HCT116 (cell line): Measurements from ENCODE around the gene COL19A1. TPM values are rescaled to one million over a fixed set of nuclear protein-coding genes. Genes with fewer than 3 reads are reported as not detected.
"Not testable (repeated sequence)": the region's sequence is repeated elsewhere in the genome, so short reads cannot be mapped to it uniquely, and the experiment has no call there.

Source experiments
- ATAC-seq: fragments of 200-7000 bp; cut with Tn5 transposase; 2 replicates; pipeline ENCODE4 v1.9.1; 2020; ENCODE audit warnings: mild to moderate bottlenecking, moderate library complexity
- BruUV-seq: library from RNA; stranded (reverse); fragments of 400-500 nt; replicated peaks from 2 replicates; lab custom pipeline; 2021; lab: Mats Ljungman, UMichigan
- CTCF ChIA-PET: fragments of 300-600 bp; sonication (Branson Sonifier 250); formaldehyde crosslinking; loops from one replicate; lab custom pipeline; 2021; ENCODE audit warnings: antibody characterized with exemption; lab: Charles Lee
- POLR2A ChIA-PET: fragments of 300-600, 350-600 bp; sonication (Branson Sonifier 250); formaldehyde crosslinking; loops from one replicate; lab custom pipeline; 2021; ENCODE audit warnings: antibody characterized with exemption; lab: Charles Lee
- RAD21 ChIA-PET, 2 experiments: fragments of 300-600 bp; sonication (Branson Sonifier 250); formaldehyde crosslinking; loops; one replicate each; lab custom pipeline; 2023; ENCODE audit warnings: low total read pairs in 2 of 2; ENCODE audit not compliant: uncharacterized antibody in 2 of 2, unreplicated experiment in 2 of 2, low non-redundant PET in 1 of 2; lab: Charles Lee
- DNase-seq: peaks from one replicate; pipeline ENCODE4 v3.0.0-alpha.2; 2010; ENCODE audit warnings: low read depth, low spot score
- H2AFZ ChIP-seq: fragments of 200-600 bp; shearing (Covaris generic), sonication (generic); 2 replicates; pipeline ENCODE4 v1.6.1; 2017; ENCODE audit warnings: low read depth, mixed run types, mixed read lengths, antibody characterized with exemption, low read length; ENCODE audit not compliant: poor library complexity, severe bottlenecking
- H3K27ac ChIP-seq: 2 replicates; pipeline ENCODE4 v1.5.1; 2012; ENCODE audit warnings: low read depth, low read length
- H3K27me3 ChIP-seq: fragments of 200-600 bp; sonication (generic); 2 replicates; pipeline ENCODE4 v1.6.1; 2016; ENCODE audit warnings: mixed run types, low read length, mixed read lengths; ENCODE audit not compliant: insufficient read depth
- H3K36me3 ChIP-seq, 2 experiments: fragments of 200-500 bp in 1 of 2; fragments of 200-600 bp in 1 of 2; sonication (Bioruptor generic) in 1 of 2; sonication (generic) in 1 of 2; 2 replicates each; pipeline versions ENCODE4 v1.5.1 to v1.6.1; 2014 to 2016; ENCODE audit warnings: low read length in 2 of 2, inconsistent platforms in 1 of 2, mixed read lengths in 1 of 2, mixed run types in 1 of 2; ENCODE audit not compliant: insufficient read depth in 2 of 2, control insufficient read depth in 1 of 2
- H3K4me1 ChIP-seq, 2 experiments: fragments of 200-600 bp in 1 of 2; sonication (generic) in 1 of 2; 2 replicates each; pipeline versions ENCODE4 v1.5.1 to v1.6.1; 2012 to 2017; ENCODE audit warnings: low read length in 2 of 2, inconsistent platforms in 1 of 2, mild to moderate bottlenecking in 1 of 2, mixed read lengths in 1 of 2, mixed run types in 1 of 2, moderate library complexity in 1 of 2; ENCODE audit not compliant: insufficient read depth in 2 of 2, control insufficient read depth in 1 of 2
- H3K4me2 ChIP-seq: fragments of 200-600 bp; sonication (generic); 2 replicates; pipeline ENCODE4 v1.6.1; 2017; ENCODE audit warnings: mixed run types, low read length, mixed read lengths
- H3K4me3 ChIP-seq, 2 experiments: fragments of 200-600 bp in 1 of 2; sonication (generic) in 1 of 2; replicated peaks in 1 of 2; 2 replicates each; pipeline ENCODE4 v1.5.1; 2011 to 2016; ENCODE audit warnings: low read length in 2 of 2, control low read depth in 1 of 2, low read depth in 1 of 2, mild to moderate bottlenecking in 1 of 2, mixed read lengths in 1 of 2, mixed run types in 1 of 2
- H3K79me2 ChIP-seq: fragments of 200-600 bp; sonication (generic); 2 replicates; pipeline ENCODE4 v1.6.1; 2017; ENCODE audit warnings: mild to moderate bottlenecking, mixed run types, low read length, moderate library complexity, mixed read lengths; ENCODE audit not compliant: insufficient read depth
- H3K9ac ChIP-seq: fragments of 200-600 bp; sonication (generic); 2 replicates; pipeline ENCODE4 v1.6.1; 2016; ENCODE audit warnings: low read length, mixed read lengths
- H3K9me2 ChIP-seq: fragments of 200-600 bp; sonication (generic), shearing (Covaris generic); 2 replicates; pipeline ENCODE4 v1.6.1; 2017; ENCODE audit warnings: mixed run types, mild to moderate bottlenecking, moderate library complexity; ENCODE audit not compliant: insufficient read depth
- H3K9me3 ChIP-seq, 2 experiments: fragments of 200-500 bp in 1 of 2; fragments of 200-600 bp in 1 of 2; sonication (Bioruptor generic) in 1 of 2; sonication (generic) in 1 of 2; 2 replicates each; pipeline ENCODE4 v1.6.1; 2014 to 2017; ENCODE audit warnings: low read length in 2 of 2, mixed read lengths in 2 of 2, inconsistent platforms in 1 of 2, low read depth in 1 of 2, mild to moderate bottlenecking in 1 of 2, mixed run types in 1 of 2, moderate library complexity in 1 of 2; ENCODE audit not compliant: control insufficient read depth in 1 of 2, insufficient read depth in 1 of 2
- H4K20me1 ChIP-seq: fragments of 200-600 bp; sonication (generic), shearing (Covaris generic); 2 replicates; pipeline ENCODE4 v1.6.1; 2017; ENCODE audit warnings: mixed run types, mild to moderate bottlenecking, moderate library complexity; ENCODE audit not compliant: insufficient read depth
- EGR1 ChIP-seq: IDR thresholded peaks from 2 replicates; pipeline ENCODE4 v1.6.1; 2012; ENCODE audit warnings: low read depth
- ELF1 ChIP-seq: IDR thresholded peaks from 2 replicates; pipeline ENCODE4 v1.6.1; 2012; ENCODE audit warnings: low read depth, borderline replicate concordance
- POLR2A ChIP-seq: IDR thresholded peaks from 2 replicates; pipeline ENCODE4 v1.7.0; 2011; ENCODE audit warnings: borderline replicate concordance; ENCODE audit not compliant: insufficient read depth, insufficient read length; ENCODE audit errors: extremely low read depth
- YY1 ChIP-seq: IDR thresholded peaks from 2 replicates; pipeline ENCODE4 v1.6.1; 2011; ENCODE audit warnings: low read length, low read depth, moderate library complexity, mild to moderate bottlenecking; ENCODE audit not compliant: insufficient replicate concordance; ENCODE audit errors: extremely low read depth
- ZBTB33 ChIP-seq: IDR thresholded peaks from 2 replicates; pipeline ENCODE4 v1.6.1; 2011; ENCODE audit warnings: mild to moderate bottlenecking, low read length, moderate library complexity; ENCODE audit not compliant: insufficient replicate concordance; ENCODE audit errors: extremely low read depth
- intact Hi-C: fragments of 100-400 bp; cut with micrococcal nuclease; formaldehyde crosslinking; loops from 2 replicates; pipeline ENCODE4 v1.10.0; 2022
- total RNA-seq: library from RNA; stranded (reverse); gene quantifications from one replicate; pipeline ENCODE4 v1.2.1, GENCODE V29; 2021; ENCODE audit not compliant: unreplicated experiment

The COL19A1 gene
- total RNA-seq, 1 experiment from 2014 or later = not detected

- Histone ChIP-seq H3K27ac (no peak overlapping the region), H3K9me3 (no peaks in the 10 kb centered on the region), H2AFZ (no peak overlapping the region), H3K79me2 (no peaks in the 10 kb centered on the region), H3K4me3 (no peak overlapping the region), H4K20me1 (no peaks in the 10 kb centered on the region), H3K4me2 (no peak overlapping the region), H3K9ac (no peak overlapping the region), H3K36me3 (no peaks in the 10 kb centered on the region), H3K9me2 (no peaks in the 10 kb centered on the region), H3K27me3 (no peaks in the 10 kb centered on the region)
- POLR2A ChIA-PET = no interaction called here
- ATAC-seq (no peak), DNase-seq (no peak)
- CTCF ChIA-PET = no interaction called here
- intact Hi-C loops = no loop called here
- BruUV-seq = no TSS peak
- RAD21 ChIA-PET = no interaction called here
- TF ChIP-seq YY1 (no peak), EGR1 (no peak), ELF1 (no peak), ZBTB33 (no peak), POLR2A (no peak)
- TF ChIP-seq, all 23 proteins: peak for 0
- H3K4me1 ChIP-seq = no peaks in the 10 kb centered on the region
Measured at GRCh38 chr6:69888482-69889233, 22.3 kb downstream of the COL19A1 start.

- H4K20me1 ChIP-seq, H3K4me3 ChIP-seq, CTCF ChIA-PET, H3K79me2 ChIP-seq, H3K9ac ChIP-seq, H3K36me3 ChIP-seq, H3K27me3 ChIP-seq, POLR2A ChIA-PET, RAD21 ChIA-PET, H2AFZ ChIP-seq, BruUV-seq, H3K9me3 ChIP-seq, intact Hi-C loops, H3K4me1 ChIP-seq, H3K27ac ChIP-seq, H3K9me2 ChIP-seq, H3K4me2 ChIP-seq, ATAC-seq, DNase-seq: not testable (repeated sequence)
Measured at GRCh38 chr6:69889234-69889974, 23.0 kb downstream of the COL19A1 start.

- H3K27ac ChIP-seq, H3K36me3 ChIP-seq, ATAC-seq, POLR2A ChIA-PET, H3K9me3 ChIP-seq, H3K27me3 ChIP-seq, H3K4me3 ChIP-seq, H3K4me2 ChIP-seq, H3K4me1 ChIP-seq, intact Hi-C loops, H3K9me2 ChIP-seq, DNase-seq, H2AFZ ChIP-seq, BruUV-seq, H3K79me2 ChIP-seq, H3K9ac ChIP-seq, H4K20me1 ChIP-seq, RAD21 ChIA-PET, CTCF ChIA-PET: not testable (repeated sequence)
Measured at GRCh38 chr6:69892561-69892960, 26.2 kb downstream of the COL19A1 start.
